SIG-M5 (cell line): Measurements from ENCODE around the gene HSD3B7.
"Not testable (repeated sequence)": the region's sequence is repeated elsewhere in the genome, so short reads cannot be mapped to it uniquely, and the experiment has no call there.

Source experiments
- DNase-seq: peaks from one replicate; lab custom pipeline; 2025; lab: John Stamatoyannopoulos, UW

Gene HSD3B7

DNA sequence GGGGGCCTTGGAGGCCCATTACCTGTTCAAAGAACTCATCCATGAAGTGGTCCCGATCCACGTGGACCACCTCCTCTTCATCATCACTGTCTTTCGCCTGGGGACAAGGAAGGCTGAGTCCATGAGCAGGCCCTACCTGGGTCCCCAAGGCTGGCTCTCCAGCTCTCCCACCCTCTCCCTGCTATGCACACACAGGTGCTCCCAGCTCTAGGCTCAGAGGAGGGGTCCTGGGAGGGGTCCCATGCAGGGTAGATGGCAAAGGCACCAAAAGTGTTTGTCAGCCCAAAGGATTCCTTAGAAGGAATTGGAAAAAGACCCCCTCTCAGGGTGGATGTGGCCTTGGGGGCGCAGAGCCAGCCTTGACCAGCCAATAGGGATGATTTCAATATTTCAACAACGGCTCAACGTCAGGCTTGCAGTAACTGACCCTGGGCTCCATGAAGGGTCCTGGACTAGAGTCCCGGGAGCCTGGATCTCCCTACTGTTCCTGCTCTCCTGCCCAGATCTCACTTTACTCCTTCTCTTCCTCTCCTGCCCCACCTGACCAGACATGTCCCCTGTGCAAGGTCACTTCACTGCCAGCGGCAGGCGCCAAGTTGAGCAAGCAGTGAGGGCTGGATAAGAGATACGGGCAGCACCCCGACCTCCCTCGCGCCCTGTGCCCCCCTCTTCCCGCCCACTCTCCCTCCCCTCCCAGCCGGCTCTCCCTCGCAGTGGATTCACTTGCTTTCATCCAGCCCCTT lies 16.7 kb downstream of the HSD3B7 start:
- no peak for DNase-seq

DNA sequence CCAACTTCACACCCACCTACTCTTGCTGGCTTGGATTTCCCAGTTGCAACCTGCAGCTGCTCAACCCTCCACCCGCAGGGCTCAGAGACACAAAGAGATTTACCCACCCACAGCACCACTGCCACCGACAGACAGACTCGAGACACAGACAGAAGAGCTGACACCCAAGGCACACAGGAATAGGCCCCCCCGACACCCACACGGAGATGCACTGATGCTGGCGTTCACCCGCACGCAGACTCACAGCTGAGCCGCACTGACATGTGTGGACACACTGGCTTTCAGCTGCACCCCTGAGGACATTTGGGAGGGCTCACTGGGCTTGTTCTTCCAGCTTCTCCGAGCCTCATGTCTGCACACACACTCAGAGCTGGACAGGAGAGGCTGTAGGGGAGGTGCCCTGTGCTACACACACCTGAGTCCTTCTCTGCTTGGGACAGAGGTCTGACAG lies 17.3 kb downstream of the HSD3B7 start:
- no peak for DNase-seq

DNA sequence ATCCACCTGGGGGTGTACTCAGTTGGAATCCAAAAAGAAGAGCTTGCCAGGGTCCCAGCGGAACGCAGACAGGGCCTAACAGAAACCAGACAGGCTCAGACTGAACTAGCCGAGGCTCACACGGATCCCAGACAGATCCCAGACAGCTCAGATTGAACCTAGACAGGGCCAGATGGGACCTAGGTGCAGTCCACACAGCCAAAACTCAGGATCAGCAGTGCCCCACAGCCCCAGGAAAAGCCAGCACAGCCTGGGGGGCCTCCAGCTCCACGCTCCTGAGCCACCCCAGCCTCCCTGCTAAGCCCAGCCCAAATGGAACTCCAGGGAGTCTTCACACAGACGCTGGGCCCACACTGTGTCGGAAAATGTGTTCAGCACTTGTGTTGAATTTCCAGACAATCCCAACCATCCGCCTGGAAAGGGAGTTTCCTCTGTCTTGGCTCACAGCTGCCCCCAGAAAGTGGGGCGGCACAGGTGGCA lies 17.9 kb downstream of the HSD3B7 start:
- no peak for DNase-seq

DNA sequence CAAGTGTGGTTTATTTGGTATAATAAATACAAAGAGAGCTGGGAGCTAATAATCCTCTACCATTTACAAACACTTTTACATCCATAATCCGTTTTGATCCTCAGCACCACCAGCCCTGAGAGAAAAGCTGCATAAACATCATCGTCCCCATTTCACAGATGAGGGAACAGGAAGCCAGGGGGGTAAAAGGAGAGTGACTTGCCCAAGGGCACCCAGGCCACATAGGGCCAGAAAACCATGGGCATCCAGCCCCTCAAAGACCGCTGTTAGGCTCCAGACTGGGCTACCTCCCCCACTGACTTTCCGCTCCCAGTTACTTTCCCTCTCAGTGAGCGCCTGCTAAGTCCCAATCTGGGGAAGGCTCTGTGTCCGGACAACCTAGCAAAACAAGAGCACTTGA lies 18.7 kb downstream of the HSD3B7 start:
- DNase-seq, result no peak

DNA sequence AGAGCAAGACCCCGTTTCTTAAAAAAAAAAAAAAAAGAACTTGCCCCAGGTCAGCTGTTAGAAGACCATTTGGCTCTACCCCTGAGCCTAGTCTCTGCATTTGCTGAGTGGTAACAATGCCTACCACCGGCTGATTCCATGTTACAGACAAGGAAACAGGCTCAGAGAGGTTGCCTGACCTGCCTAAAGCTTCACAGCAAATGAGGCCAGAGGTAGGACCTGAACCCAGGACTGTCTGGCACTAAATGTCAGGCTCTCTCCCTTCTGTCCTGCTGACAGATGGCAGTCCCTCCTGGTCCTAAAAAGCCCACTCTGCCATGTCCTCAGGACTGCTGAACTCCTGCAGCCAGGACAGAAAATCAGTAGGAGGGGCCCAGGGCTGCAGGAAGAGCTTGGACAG lies 19.7 kb downstream of the HSD3B7 start:
- DNase-seq, result no peak

DNA sequence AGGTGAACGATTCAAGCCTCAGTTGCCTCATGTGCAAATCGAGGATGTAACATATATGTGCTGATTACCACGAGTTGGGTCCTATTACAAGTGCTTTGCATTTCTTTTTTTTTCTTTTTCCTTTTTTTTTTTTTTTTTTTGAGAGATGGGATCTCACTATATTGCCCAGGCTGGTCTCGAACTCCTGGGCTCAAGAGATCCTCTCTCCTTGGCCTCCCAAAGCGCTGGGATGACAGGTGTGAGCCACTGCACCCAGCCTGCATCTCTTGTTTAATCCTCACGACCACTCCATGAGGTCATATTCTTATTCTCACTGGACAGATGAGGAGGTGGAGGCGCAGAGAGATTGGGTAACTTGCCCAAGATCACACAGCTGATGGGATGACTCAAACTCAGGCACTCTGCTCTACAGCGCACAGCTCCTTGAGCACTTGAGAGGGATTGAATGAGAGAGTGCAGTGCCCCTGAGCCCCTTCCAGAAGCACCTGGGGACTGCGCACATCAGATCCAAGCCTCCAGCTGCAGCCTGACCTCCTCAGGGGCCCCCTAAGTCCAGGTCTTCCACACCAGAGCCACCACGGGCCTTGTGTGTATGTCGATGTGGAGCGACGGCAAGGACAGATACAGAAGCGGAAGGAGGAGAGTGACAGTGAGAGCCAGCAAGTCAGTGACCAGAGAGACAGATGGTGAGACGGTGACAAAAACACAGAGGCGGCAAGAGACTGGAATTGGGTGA lies 20.5 kb downstream of the HSD3B7 start:
- no peak for DNase-seq

DNA sequence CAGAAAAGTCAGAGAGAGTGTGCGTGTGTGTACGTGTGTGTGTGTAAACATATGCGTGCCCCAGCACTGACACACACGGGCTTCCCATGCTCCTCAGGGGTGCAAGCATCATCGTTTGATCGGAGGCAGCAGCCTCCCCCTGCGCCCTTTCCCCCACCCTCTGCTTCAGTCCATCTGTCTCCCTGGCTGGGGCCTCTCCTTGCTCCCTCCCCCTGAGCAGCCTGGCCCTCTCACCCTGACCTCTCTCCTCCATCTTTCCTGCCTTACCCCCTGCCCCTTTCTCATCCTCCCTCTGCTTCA lies 21.0 kb downstream of the HSD3B7 start:
- DNase-seq, result no peak

DNA sequence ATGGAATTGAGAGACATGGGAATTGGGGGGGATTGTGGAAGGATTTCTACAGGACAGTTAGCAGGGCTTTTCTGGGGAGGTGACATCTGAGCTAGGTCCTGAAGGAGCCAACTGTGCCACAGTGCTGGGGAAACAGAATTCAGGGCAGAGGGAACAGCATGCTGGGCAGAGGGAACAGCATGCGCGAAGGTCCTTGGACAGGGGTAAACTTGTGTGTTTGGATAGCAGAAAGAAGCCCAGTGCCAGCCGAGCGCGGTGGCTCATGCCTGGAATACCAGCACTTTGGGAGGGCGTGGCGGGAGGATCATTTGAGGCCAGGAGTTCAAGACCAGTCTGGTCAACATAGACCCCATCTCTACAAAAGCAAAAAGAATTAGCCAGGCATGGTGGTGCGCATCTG lies 21.6 kb downstream of the HSD3B7 start:
- DNase-seq, result no peak

DNA sequence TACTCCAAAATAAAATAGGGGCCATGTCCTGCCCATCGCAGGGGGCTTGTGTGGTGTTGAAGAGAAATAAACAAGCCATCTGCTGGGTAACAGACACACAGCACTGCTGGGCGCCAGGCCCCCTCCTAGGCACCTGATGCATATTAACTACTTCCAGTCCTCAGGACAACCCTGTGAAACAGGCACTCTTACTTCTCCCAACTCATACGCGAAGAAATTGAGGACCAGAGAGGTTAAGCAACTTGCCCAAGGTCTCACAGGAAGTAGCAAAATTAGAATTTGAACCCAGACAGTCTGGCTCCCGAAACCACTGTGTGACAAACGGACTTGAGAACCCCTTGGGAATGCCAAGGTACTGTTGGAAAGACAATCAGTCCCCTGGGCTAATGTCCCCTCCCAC lies 22.7 kb downstream of the HSD3B7 start:
- DNase-seq, result no peak

DNA sequence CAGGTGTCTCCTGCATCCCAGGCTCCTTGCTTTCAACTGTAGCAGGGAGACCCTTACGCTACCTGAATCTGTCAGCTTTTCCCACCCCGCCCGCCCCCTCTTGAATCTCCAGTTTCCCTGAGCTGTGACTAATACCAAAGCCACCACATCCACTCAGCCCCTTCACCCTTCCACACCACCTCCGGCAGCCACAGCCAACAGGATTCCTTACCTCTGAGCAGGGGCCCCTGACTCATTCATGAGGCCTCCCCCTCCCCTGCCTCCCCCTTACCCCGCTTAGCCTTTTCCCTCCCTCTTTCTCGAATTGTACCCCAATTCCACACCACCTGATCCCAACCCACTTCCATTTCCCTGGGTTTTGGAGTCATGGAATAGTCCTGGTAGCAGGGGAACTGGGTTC lies 23.1 kb downstream of the HSD3B7 start:
- DNase-seq, result no peak

DNA sequence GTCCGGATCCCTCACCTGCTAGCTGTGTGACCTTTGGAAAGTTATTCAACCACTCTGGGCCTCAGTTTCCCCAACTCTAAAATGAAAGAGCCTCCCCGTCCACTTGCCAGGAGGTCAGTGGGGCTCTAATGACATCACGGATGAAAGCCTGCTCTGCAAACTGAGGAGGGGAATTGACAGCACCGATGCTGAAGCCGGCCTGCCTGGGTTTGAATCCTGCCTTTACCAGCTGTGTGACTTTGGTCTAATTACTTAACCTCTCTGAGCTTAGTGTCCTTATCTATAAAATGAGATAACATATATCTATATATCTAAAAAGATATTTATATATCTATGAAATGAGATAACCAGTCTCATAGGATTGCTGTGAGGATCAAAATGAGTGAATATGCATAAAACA lies 23.5 kb downstream of the HSD3B7 start:
- no peak for DNase-seq

DNA sequence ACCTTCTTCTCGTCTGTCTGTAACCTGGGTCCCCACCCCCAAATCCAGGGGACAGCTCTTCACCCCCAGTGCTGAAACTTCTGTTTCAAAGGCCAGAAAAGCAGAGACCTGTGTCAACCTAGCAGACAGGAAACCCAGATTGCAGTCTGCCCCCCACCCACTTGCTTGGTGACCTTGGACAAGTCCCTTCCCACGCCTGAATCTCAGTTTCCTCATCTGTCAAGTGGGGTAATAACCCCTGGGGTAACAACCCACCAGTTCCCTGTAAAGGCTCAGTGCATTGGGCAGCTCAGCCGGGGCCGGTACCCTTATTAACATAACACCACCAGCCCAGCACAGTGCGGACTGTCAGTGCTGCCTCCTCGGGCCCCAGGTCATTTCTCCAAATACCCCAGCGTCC lies 24.1 kb downstream of the HSD3B7 start:
- no peak for DNase-seq

DNA sequence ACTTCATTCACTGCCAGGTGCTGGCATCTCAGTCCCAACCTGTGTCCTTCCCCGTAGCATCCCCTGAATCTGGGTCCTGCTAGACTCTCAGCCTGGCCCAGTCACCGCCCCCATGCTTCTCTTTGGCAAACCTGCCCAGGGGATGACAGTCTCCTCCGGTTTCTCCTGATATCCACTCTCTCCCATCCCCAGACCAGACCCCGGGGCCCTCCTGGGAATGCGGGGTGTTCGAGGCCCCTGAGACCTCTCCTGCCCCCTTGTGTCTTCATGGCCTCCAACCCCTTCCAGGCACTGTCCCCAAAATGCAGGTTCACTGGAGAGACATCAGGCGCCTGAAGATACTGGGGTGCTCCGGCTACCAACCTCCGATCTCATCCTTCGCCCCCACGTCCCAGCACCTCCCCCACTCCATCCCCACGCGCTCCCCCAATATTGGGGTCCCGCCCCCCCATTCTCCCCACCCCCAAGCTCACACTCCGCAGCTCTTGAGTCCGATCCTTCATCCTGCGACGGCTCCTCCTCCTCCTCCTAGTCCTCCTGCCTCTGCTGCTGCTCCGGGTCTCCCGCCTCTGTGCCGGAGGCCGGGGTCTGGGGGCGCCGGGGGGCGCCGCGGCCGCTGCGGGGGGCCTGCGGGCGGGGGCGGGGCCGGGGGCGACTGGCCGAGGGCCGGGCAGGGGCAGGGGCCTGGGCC lies 25.0 kb downstream of the HSD3B7 start:
- no peak for DNase-seq

DNA sequence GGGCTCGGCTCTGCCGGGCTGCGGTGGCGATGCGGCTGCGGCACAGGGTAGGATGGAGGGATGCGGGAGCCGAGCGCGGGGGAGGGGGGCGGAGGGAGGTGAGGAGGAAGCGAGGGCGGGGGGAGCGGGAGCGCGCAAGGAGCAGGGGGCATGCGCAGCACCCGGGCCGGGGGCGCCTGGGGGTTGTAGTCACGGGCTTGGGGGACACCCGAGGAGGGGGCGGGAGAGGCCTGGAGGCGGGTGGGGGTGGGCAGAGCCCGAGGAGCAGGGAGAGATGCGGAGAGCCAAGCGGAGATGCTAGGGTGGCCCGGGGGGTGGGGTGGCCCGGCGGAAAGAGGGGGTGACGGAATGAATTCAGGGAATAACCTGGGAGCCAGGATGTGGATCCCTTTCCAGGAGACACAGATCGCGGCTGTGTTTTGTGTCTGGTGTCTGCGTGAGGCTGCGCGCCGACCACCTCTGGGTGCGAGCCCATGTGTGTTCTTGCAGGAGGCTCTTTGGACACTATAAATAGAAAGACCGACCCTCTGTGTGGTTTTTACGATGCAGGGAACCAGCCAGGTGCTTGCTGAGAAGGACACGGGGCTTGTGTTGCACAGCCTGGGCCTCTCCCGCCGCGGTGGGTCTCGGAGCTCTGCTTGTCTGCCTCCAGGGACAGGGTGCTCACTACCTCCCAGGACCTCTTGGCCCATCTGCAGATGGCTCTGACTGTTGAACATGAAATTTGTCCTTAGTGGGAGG lies 25.7 kb downstream of the HSD3B7 start, which contains the start of gene STX1B:
TSS of gene STX1B (minus strand) at position 54 of the 741 bp plus-strand sequence. CDS start 242 bp downstream, outside the sequence.
- DNase-seq, result no peak

DNA sequence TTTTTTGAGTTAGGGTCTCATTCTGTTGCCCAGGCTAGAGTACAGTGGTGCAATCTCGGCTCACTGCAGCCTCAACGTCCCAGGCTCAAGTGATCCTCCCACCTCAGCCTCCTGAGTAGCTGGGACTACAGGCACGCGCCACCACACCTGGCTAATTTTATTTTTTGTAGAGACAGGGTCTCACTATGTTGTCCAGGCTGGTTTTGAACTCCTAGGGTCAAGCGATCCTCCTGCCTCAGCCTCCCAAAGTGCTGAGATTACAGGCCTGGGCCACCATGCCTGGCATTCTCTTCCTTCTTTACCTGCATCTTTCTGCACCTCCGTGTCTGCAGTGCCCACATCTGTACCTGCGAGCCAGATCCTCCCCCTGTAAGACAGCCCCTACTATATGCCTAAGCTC lies 26.8 kb downstream of the HSD3B7 start:
- DNase-seq, result not testable (repeated sequence)

DNA sequence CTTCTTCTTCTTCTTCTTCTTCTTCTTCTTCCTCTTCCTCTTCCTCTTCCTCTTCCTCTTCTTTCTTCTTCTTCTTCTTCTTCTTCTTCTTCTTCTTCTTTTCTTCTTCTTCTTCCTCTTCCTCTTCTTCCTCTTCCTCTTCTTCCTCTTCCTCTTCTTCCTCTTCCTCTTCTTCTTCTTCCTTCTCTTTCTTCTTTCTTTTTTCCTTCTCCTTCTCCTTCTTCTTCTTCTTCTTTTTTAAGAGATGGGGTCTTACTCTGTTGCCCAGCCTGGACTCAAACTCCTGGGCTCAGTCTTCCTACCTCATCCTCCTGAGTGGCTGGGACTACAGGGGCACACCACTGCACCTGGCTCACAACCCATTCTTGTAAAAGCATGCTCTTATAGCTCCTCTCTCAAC lies 28.3 kb downstream of the HSD3B7 start:
- DNase-seq, result not testable (repeated sequence)

DNA sequence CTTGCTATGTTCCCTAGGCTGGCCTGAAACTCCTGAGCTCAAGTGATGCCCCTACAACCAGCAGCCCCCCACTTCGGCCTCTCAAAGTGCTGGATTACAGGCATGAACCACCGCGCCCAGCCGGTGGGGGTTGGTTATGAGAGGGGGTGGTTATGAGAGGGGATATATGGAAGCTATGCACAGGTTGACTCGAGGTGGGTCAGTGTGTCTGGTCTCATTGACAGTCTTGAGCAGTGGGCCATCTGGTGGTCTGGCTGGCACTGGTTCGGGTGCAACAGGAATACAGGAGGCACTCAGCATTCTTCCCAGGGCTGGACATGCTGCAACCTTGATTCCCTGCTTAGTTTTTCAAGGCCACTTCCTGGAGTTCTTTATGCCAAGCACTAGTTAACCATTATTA lies 31.0 kb downstream of the HSD3B7 start:
- no peak for DNase-seq

DNA sequence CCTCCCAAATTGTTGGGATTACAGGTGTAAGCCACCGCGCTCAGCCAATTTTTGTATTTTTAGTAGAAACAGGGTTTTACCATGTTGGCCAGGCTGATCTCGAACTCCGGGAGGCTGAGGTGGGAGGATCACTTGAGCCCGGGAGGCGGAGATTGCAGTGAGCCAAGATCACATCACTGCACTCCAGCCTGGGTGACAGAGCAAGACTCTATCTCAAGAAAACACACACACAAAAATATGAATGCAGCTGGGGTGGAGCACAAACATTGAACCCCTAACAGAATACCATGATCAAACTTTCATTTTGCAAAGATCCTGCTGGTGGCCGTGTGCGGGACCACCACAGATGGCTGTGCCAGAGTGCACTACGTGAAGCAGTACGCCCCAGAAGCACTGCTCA lies 32.7 kb downstream of the HSD3B7 start:
- DNase-seq, result not testable (repeated sequence)

DNA sequence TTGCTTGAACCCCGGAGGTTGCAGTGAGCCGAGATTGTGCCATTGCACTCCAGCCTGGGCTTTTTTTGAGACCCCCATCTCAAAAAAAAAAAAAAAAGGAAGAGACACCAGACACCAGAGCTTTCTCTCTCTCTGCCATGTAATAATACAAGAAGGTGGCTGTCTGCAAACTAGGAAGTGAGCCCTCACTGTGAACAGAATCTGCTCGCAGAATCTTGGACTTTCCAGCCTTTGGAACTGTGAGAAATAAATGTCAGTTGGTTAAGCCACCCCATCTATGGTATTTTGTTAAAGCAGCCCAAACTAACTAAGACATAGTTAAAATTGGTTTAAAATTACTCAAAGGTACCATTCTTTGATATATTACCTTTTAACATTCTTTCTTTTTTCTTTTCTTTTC lies 35.5 kb downstream of the HSD3B7 start:
- DNase-seq, result no peak

DNA sequence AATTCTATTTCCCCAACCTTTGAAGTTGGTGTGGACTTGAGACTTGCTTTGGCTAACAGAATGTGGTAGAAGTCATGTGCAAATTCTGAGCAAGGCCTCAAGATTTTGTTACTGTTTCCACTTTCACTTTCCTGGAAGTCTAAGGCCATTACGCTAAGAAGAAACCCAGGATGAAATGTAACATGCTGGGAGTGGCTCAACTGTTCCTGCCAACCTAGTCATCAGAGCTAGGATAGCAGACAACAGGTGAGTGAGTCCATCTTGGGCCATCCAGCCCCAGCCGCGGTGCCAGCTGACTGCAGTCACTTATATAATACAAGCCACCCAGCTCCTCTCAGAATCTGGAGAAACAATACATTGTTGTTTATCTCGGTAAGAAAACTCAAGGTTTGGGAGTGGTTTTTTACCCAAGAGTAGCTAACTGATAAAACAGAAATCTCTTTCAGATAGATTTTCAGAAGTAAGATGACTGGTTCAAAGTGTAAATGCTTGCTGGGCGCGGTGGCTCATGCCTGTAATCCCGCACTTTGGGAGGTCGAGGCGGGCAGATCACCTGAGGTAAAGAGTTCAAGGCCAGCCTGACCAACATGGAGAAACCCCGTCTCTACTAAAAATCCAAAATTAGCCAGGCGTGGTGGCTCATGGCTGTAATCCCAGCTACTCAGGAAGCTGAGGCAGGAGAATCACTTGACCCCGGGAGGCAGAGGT lies 37.7 kb downstream of the HSD3B7 start:
- no peak for DNase-seq

DNA sequence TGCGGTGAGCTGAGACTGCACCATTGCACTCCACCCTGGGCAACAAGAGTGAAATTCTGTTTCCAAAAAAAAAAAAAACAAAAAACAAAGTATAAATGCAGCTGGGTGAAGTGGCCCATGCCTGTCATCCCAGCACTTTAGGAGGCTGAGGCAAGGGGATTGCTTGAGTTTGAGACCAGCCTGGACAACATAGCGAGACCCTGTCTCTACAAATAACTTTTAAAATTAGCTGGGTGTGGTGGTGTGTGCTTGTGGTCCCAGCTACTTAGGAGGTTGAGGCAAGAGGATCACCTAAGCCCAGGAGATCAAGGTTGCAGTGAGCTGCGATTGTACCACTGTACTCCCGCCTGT lies 38.2 kb downstream of the HSD3B7 start:
- DNase-seq, result no peak
